Karpas-422 (cell line): ENCODE data around the gene CGB3. TPM values are rescaled to one million over a fixed set of nuclear protein-coding genes. Genes with fewer than 3 reads are reported as not detected.

Experiments used
- DNase-seq: peaks from one replicate; pipeline ENCODE4 v3.0.0-alpha.2; 2015
- H2AFZ ChIP-seq: fragments of 200-600 bp; sonication (generic); 2 replicates; pipeline ENCODE4 v1.6.1; 2014; ENCODE audit warnings: antibody characterized with exemption, low read length, mixed read lengths
- H3K27ac ChIP-seq: fragments of 200-600 bp; sonication (generic); 2 replicates; pipeline ENCODE4 v1.5.1; 2014; ENCODE audit warnings: mild to moderate bottlenecking, low read length, moderate library complexity
- H3K27me3 ChIP-seq: fragments of 200-600 bp; sonication (generic); 2 replicates; pipeline ENCODE4 v1.6.1; 2014; ENCODE audit warnings: low read length, mixed read lengths
- H3K36me3 ChIP-seq: fragments of 200-600 bp; sonication (generic); 2 replicates; pipeline ENCODE4 v1.6.1; 2014; ENCODE audit warnings: low read length, mixed read lengths; ENCODE audit not compliant: insufficient read depth
- H3K4me1 ChIP-seq: fragments of 200-600 bp; sonication (generic); 2 replicates; pipeline ENCODE4 v1.6.1; 2014; ENCODE audit warnings: mild to moderate bottlenecking, low read length, mixed read lengths
- H3K4me2 ChIP-seq: fragments of 200-600 bp; sonication (generic); 2 replicates; pipeline ENCODE4 v1.6.1; 2014; ENCODE audit warnings: low read length, low read depth, mild to moderate bottlenecking; ENCODE audit not compliant: poor library complexity, severe bottlenecking
- H3K4me3 ChIP-seq: fragments of 200-600 bp; sonication (generic); 2 replicates; pipeline ENCODE4 v1.5.1; 2014; ENCODE audit warnings: mild to moderate bottlenecking, antibody characterized with exemption, low read length, mixed read lengths
- H3K79me2 ChIP-seq: fragments of 200-600 bp; sonication (generic); 2 replicates; pipeline ENCODE4 v1.6.1; 2014; ENCODE audit warnings: mild to moderate bottlenecking, low read length, mixed read lengths
- H3K9ac ChIP-seq: fragments of 200-600 bp; sonication (generic); 2 replicates; pipeline ENCODE4 v1.6.0; 2014; ENCODE audit warnings: low read length
- H3K9me2 ChIP-seq: fragments of 200-600 bp; sonication (generic), shearing (Covaris generic); replicated peaks from 2 replicates; pipeline ENCODE4 v1.6.0; 2014; ENCODE audit warnings: mild to moderate bottlenecking, low read length, moderate library complexity; ENCODE audit not compliant: insufficient read depth
- H3K9me3 ChIP-seq: fragments of 300-700, 200-600 bp; sonication (generic); 2 replicates; pipeline ENCODE4 v1.6.1; 2014; ENCODE audit warnings: low read length, mixed read lengths
- H4K20me1 ChIP-seq: fragments of 200-600 bp; sonication (generic); 2 replicates; pipeline ENCODE4 v1.6.1; 2014; ENCODE audit warnings: mild to moderate bottlenecking, antibody characterized with exemption, low read length, low read depth; ENCODE audit not compliant: insufficient read depth
- total RNA-seq: library from RNA; depleted of rRNA; stranded (reverse); fragments of >200 nt; shearing (Covaris generic); gene quantifications from 2 replicates; pipeline ENCODE4 v1.2.3, GENCODE V29; 2014; ENCODE audit warnings: low replicate concordance

CGB3 gene
- total RNA-seq, 1 experiment from 2014 or later: not detected

GRCh38 chr19:49016067-49016839 is 7.9 kb downstream of the CGB3 start:
- no peak for DNase-seq
- Histone ChIP-seq H3K9me3 (no peaks in the 10 kb centered on the region), H3K4me3 (no peak overlapping the region), H3K9me2 (no peaks in the 10 kb centered on the region), H4K20me1 (peaks cover 22% of the 10 kb centered on the region; the same call in 1 of the 2 replicates), H3K4me2 (no peak overlapping the region), H3K27me3 (no peaks in the 10 kb centered on the region), H3K36me3 (peaks cover 6% of the 10 kb centered on the region; the same call in 1 of the 2 replicates), H3K27ac (no peak overlapping the region), H3K4me1 (peaks cover 16% of the 10 kb centered on the region), H2AFZ (no peak overlapping the region), H3K9ac (no peak overlapping the region), H3K79me2 (no peaks in the 10 kb centered on the region)

- 0 out of 2 replicates have a peak, but pooled peaks cover 4% of the 10 kb centered on the region for H3K4me1 ChIP-seq
- H3K9ac ChIP-seq: no peak overlapping the region
- H3K4me3 ChIP-seq: no peak overlapping the region
Observed at GRCh38 chr19:49014870-49015255, 9.3 kb downstream of the CGB3 start.

GRCh38 chr19:49014123-49014869 is 9.8 kb downstream of the CGB3 start:
- H3K27me3 ChIP-seq: no peaks in the 10 kb centered on the region
- no peak overlapping the region for H3K4me2 ChIP-seq
- H3K4me1 ChIP-seq: 0 out of 2 replicates have a peak, but pooled peaks cover 4% of the 10 kb centered on the region
- no peak overlapping the region for H2AFZ ChIP-seq
- H3K79me2 ChIP-seq: no peaks in the 10 kb centered on the region
- peaks cover 10% of the 10 kb centered on the region; the same call in 1 of the 2 replicates for H3K36me3 ChIP-seq
- peaks cover 5% of the 10 kb centered on the region; the same call in 1 of the 2 replicates for H4K20me1 ChIP-seq
- DNase-seq: no peak
- H3K9me2 ChIP-seq: no peaks in the 10 kb centered on the region
- no peak overlapping the region for H3K4me3 ChIP-seq
- H3K9ac ChIP-seq: no peak overlapping the region
- H3K27ac ChIP-seq: no peak overlapping the region
- no peaks in the 10 kb centered on the region for H3K9me3 ChIP-seq

More at GRCh38 chr19:49014870-49015255, 9.3 kb downstream of the CGB3 start:
- H3K9me3 ChIP-seq: no peaks in the 10 kb centered on the region
- peaks cover 10% of the 10 kb centered on the region; the same call in 1 of the 2 replicates for H4K20me1 ChIP-seq
- no peak overlapping the region for H2AFZ ChIP-seq
- DNase-seq: no peak
- no peaks in the 10 kb centered on the region for H3K9me2 ChIP-seq
- peaks cover 6% of the 10 kb centered on the region; the same call in 1 of the 2 replicates for H3K36me3 ChIP-seq
- no peaks in the 10 kb centered on the region for H3K27me3 ChIP-seq
- H3K27ac ChIP-seq: no peak overlapping the region
- H3K4me2 ChIP-seq: no peak overlapping the region
- no peaks in the 10 kb centered on the region for H3K79me2 ChIP-seq

GRCh38 chr19:49011194-49011593 is 12.9 kb downstream of the CGB3 start:
- H3K4me1 ChIP-seq: no peaks in the 10 kb centered on the region
- H3K79me2 ChIP-seq: no peaks in the 10 kb centered on the region
- H4K20me1 ChIP-seq: 0 out of 2 replicates have a peak, but pooled peaks cover 8% of the 10 kb centered on the region
- H3K9me2 ChIP-seq: no peaks in the 10 kb centered on the region
- H3K4me3 ChIP-seq: no peak overlapping the region
- H3K27me3 ChIP-seq: no peaks in the 10 kb centered on the region
- DNase-seq: no peak
- no peak overlapping the region for H3K4me2 ChIP-seq
- no peaks in the 10 kb centered on the region for H3K9me3 ChIP-seq
- no peak overlapping the region for H3K27ac ChIP-seq
- peaks cover 22% of the 10 kb centered on the region for H3K36me3 ChIP-seq
- H3K9ac ChIP-seq: no peak overlapping the region
- H2AFZ ChIP-seq: no peak overlapping the region

- H3K27ac ChIP-seq: no peak overlapping the region
- no peak overlapping the region for H3K4me3 ChIP-seq
- no peaks in the 10 kb centered on the region for H3K79me2 ChIP-seq
- H3K9me3 ChIP-seq: no peaks in the 10 kb centered on the region
- DNase-seq: no peak
- peaks cover 22% of the 10 kb centered on the region for H3K36me3 ChIP-seq
- H2AFZ ChIP-seq: no peak overlapping the region
- no peaks in the 10 kb centered on the region for H3K27me3 ChIP-seq
- H4K20me1 ChIP-seq: 0 out of 2 replicates have a peak, but pooled peaks cover 8% of the 10 kb centered on the region
- H3K4me1 ChIP-seq: no peaks in the 10 kb centered on the region
- H3K4me2 ChIP-seq: no peak overlapping the region
- no peaks in the 10 kb centered on the region for H3K9me2 ChIP-seq
- H3K9ac ChIP-seq: no peak overlapping the region
Observed at GRCh38 chr19:49010453-49010852, 13.7 kb downstream of the CGB3 start.

- H2AFZ ChIP-seq: no peak overlapping the region
- H3K9me2 ChIP-seq: no peaks in the 10 kb centered on the region
- no peak overlapping the region for H3K27ac ChIP-seq
- H4K20me1 ChIP-seq: 0 out of 2 replicates have a peak, but pooled peaks cover 8% of the 10 kb centered on the region
- H3K4me2 ChIP-seq: no peak overlapping the region
- H3K9ac ChIP-seq: no peak overlapping the region
- H3K27me3 ChIP-seq: no peaks in the 10 kb centered on the region
- no peaks in the 10 kb centered on the region for H3K4me1 ChIP-seq
- no peak overlapping the region for H3K4me3 ChIP-seq
- H3K36me3 ChIP-seq: peaks cover 25% of the 10 kb centered on the region
- H3K9me3 ChIP-seq: no peaks in the 10 kb centered on the region
- H3K79me2 ChIP-seq: no peaks in the 10 kb centered on the region
- DNase-seq: no peak
Observed at GRCh38 chr19:49009828-49010227, 14.3 kb downstream of the CGB3 start.

- DNase-seq: no peak
- no peak overlapping the region for H3K4me3 ChIP-seq
- 0 out of 2 replicates have a peak, but pooled peaks cover 3% of the 10 kb centered on the region for H4K20me1 ChIP-seq
- H3K4me1 ChIP-seq: no peaks in the 10 kb centered on the region
- H3K4me2 ChIP-seq: no peak overlapping the region
- no peaks in the 10 kb centered on the region for H3K9me2 ChIP-seq
- no peaks in the 10 kb centered on the region; the same call in 1 of the 2 replicates for H3K79me2 ChIP-seq
- peaks cover 38% of the 10 kb centered on the region for H3K36me3 ChIP-seq
- H2AFZ ChIP-seq: no peak overlapping the region
- H3K27me3 ChIP-seq: no peaks in the 10 kb centered on the region
- no peak overlapping the region for H3K27ac ChIP-seq
- H3K9ac ChIP-seq: no peak overlapping the region
- no peaks in the 10 kb centered on the region for H3K9me3 ChIP-seq
Observed at GRCh38 chr19:49006905-49007304, 17.2 kb downstream of the CGB3 start.
